Measurements from ENCODE around the gene SEMA4A.

SEMA4A gene

DNA sequence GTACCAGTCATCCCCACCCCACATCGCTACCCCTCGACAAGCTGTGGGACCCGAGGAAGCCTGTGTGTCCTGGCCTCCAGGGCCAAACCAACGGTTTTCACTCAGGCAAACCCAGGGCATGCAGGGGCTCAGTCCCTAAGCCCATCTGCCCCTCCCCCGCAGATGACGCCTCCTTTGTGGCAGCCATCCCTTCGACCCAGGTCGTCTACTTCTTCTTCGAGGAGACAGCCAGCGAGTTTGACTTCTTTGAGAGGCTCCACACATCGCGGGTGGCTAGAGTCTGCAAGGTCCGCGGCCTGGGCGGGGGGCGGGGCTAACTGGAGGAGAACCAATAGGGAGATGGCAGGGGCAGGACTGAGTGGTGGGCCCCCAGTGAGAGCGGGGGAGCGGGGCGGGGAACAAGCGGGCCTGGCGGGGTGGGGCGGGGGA, 7.4 kb downstream of the SEMA4A start:
- TF ChIP-seq, protein P1, sequence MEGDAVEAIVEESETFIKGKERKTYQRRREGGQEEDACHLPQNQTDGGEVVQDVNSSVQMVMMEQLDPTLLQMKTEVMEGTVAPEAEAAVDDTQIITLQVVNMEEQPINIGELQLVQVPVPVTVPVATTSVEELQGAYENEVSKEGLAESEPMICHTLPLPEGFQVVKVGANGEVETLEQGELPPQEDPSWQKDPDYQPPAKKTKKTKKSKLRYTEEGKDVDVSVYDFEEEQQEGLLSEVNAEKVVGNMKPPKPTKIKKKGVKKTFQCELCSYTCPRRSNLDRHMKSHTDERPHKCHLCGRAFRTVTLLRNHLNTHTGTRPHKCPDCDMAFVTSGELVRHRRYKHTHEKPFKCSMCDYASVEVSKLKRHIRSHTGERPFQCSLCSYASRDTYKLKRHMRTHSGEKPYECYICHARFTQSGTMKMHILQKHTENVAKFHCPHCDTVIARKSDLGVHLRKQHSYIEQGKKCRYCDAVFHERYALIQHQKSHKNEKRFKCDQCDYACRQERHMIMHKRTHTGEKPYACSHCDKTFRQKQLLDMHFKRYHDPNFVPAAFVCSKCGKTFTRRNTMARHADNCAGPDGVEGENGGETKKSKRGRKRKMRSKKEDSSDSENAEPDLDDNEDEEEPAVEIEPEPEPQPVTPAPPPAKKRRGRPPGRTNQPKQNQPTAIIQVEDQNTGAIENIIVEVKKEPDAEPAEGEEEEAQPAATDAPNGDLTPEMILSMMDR (IDR thresholded peaks at IDR 0.05; ENCODE audit: low read depth, low read length, missing control alignments), result no peak
- Histone ChIP-seq H3K27ac (no peak overlapping the region), H3K36me3 (replicated peaks) (no peaks in the 10 kb centered on the region), H3K27me3 (replicated peaks) (no peaks in the 10 kb centered on the region), H3K4me3 (ENCODE audit: low read depth, low read length) (peak overlapping the region; percentile 45)
- in situ Hi-C loops (cut with HindIII; ENCODE audit: low pct_ligation_motif_present, low sequenced_read_pairs), result no loop called here
- peak; percentile 65 for DNase-seq

DNA sequence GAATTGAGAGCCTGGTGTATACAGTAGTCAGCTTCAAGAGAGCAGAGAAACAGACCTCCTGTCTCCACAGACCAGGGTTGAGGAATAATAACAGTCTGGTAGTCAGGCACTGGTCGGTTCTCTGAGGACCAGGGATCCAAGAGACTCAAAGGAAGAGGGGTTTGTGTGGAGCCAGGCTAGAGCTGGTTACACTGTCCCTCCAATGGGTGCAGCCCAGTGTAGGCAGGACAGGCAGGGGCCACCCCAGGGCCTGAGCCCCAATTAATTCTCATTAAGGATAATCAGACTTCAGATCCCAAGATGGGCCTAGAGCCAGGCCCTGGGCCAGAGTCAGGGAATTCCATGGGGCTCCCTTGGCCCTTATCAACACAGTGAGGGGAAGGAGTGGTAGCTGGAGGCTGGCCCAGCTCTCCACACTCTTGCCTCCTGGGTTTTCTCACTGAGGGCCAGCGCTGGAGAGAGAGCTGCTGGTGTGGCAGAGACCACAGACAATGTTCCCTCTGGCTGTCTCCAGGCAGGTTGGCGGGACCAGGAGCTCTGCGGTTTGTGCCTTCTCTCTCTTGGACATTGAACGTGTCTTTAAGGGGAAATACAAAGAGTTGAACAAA, 9.1 kb downstream of the SEMA4A start:
- no peak for DNase-seq
- Histone ChIP-seq H3K36me3 (replicated peaks) (no peaks in the 10 kb centered on the region), H3K27ac (no peak overlapping the region), H3K4me3 (ENCODE audit: low read depth, low read length) (no peak overlapping the region), H3K27me3 (replicated peaks) (no peaks in the 10 kb centered on the region)
- TF ChIP-seq, protein P1 (IDR thresholded peaks at IDR 0.05; ENCODE audit: low read depth, low read length, missing control alignments), result no peak
- in situ Hi-C loops (cut with HindIII; ENCODE audit: low pct_ligation_motif_present, low sequenced_read_pairs), result no loop called here

DNA sequence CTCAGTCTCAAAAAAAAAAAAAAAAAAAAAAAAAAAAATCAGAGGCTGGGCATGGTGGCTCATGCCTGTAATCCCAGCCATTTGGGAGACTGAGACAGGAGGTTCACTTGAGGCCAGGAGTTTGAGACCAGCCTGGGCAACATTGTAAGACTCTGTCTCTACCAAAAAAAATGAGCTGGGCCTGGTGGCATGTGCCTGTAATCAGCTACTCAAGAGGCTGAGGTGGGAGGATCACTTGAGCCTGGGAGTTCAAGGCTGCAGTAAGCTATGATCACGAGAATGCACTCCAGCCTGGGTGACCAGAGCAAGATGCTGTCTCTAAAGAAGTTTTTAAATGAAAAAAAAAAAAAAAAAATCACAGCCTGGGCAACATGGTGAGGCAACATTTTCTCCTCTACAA, 10.3 kb downstream of the SEMA4A start:
- H3K27me3 ChIP-seq (replicated peaks), result no peaks in the 10 kb centered on the region
- in situ Hi-C loops (cut with HindIII; ENCODE audit: low pct_ligation_motif_present, low sequenced_read_pairs), result no loop called here
- no peaks in the 10 kb centered on the region for H3K36me3 ChIP-seq (replicated peaks)
- TF ChIP-seq, protein P1 (IDR thresholded peaks at IDR 0.05; ENCODE audit: low read depth, low read length, missing control alignments), result no peak
- no peak for DNase-seq
- no peak overlapping the region for H3K4me3 ChIP-seq (ENCODE audit: low read depth, low read length)
- H3K27ac ChIP-seq, result no peak overlapping the region

DNA sequence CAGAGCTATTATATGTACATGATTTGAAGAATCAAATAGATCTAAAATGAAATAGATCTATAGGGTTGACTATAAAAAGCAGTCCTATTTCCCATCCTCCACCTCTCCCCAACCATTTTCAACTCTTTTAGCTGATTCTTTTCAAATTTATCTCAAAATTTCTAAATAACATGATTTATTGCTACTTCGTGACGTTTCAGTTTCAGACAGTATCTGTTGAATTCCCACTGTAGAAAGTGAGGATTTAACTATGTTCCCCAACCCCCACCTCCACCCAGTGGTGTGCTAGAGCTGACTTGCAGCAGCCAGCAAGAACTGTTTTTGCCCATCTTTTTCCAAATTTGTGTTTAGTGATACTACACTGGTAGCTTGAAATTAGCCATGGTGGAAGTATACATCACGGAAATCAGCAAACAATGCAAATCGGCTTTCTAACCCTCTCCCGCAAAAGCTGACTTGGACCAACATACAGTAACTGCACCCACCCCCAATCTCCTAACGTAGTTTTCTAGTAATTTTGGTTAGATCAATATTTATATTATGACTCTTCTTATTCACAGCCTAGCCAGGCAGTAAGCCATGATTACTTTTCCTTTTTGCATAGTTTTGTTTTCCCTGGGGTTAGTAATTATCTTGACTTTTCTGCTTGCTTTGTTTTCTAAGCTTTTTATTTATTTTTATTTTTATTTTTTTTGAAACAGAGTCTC, 10.9 kb downstream of the SEMA4A start:
- TF ChIP-seq, protein P1 (IDR thresholded peaks at IDR 0.05; ENCODE audit: low read depth, low read length, missing control alignments), result no peak
- no peak overlapping the region for H3K27ac ChIP-seq

DNA sequence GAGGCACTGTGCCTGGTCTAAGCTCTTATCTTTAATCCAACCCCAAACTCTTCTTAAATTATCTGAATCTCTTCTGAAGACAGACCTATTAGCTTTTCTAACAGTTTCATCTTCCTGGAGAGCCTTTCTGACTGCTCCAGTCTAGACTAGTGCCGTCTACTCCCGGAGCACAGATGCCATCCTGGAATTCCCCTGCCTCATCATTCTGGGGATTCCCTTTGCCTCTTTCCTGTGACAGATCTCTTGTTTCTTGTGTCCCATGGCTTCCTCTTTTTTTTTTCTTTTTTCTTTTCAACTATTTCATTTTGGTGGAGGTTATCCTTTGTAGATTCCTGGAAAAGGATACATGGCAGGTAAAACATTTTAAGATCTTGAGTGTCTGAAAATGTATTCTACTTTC, 11.7 kb downstream of the SEMA4A start:
- TF ChIP-seq, protein P1 (IDR thresholded peaks at IDR 0.05; ENCODE audit: low read depth, low read length, missing control alignments), result no peak
- in situ Hi-C loops (cut with HindIII; ENCODE audit: low pct_ligation_motif_present, low sequenced_read_pairs), result no loop called here
- Histone ChIP-seq H3K27me3 (replicated peaks) (no peaks in the 10 kb centered on the region), H3K27ac (no peak overlapping the region), H3K36me3 (replicated peaks) (no peaks in the 10 kb centered on the region), H3K4me3 (ENCODE audit: low read depth, low read length) (no peak overlapping the region)
- DNase-seq, result no peak

More for the DNA sequence above, 10.9 kb downstream of the SEMA4A start:
- Histone ChIP-seq H3K4me3 (ENCODE audit: low read depth, low read length) (no peak overlapping the region), H3K36me3 (replicated peaks) (no peaks in the 10 kb centered on the region), H3K27me3 (replicated peaks) (no peaks in the 10 kb centered on the region)
- in situ Hi-C loops (cut with HindIII; ENCODE audit: low pct_ligation_motif_present, low sequenced_read_pairs), result no loop called here
- no peak for DNase-seq

All from brain microvascular endothelial cell (primary cell).